ENCODE measurements around the gene LATS2. TPM values are rescaled to one million over a fixed set of nuclear protein-coding genes. Genes with fewer than 3 reads are reported as not detected.
"Not testable (repeated sequence)": the region's sequence is repeated elsewhere in the genome, so short reads cannot be mapped to it uniquely, and the experiment has no call there.

The LATS2 gene
- total RNA-seq, 1 donor from 2014 or later = 58.3 TPM

GRCh38 chr13:20969182-20969581 is 92.2 kb downstream of the LATS2 start:
- H3K36me3 Mint-ChIP-seq (ENCODE audit: unreplicated experiment) = peaks cover 18% of the 10 kb centered on the region
- DNase-seq (ENCODE audit: extremely low spot score, unreplicated experiment) = no peak
- H3K27ac Mint-ChIP-seq (ENCODE audit: unreplicated experiment) = no peak overlapping the region

GRCh38 chr13:20968745-20969144 is 92.6 kb downstream of the LATS2 start:
- peaks cover 13% of the 10 kb centered on the region for H3K36me3 Mint-ChIP-seq (ENCODE audit: unreplicated experiment)
- no peak overlapping the region for H3K4me3 Mint-ChIP-seq (ENCODE audit: unreplicated experiment)
- no peak for DNase-seq (ENCODE audit: extremely low spot score, unreplicated experiment)
- H3K27me3 Mint-ChIP-seq (ENCODE audit: unreplicated experiment) = no peaks in the 10 kb centered on the region
- no peak for TF ChIP-seq CTCF (IDR thresholded peaks at IDR 0.05)
- H3K9me3 Mint-ChIP-seq (ENCODE audit: unreplicated experiment) = peaks cover 11% of the 10 kb centered on the region
- H3K4me1 Mint-ChIP-seq (ENCODE audit: unreplicated experiment) = peaks cover 6% of the 10 kb centered on the region
- H3K27ac Mint-ChIP-seq (ENCODE audit: unreplicated experiment) = no peak overlapping the region

More at GRCh38 chr13:20969182-20969581, 92.2 kb downstream of the LATS2 start:
- H3K9me3 Mint-ChIP-seq (ENCODE audit: unreplicated experiment) = peaks cover 11% of the 10 kb centered on the region
- TF ChIP-seq CTCF (IDR thresholded peaks at IDR 0.05) = no peak
- no peak overlapping the region for H3K4me3 Mint-ChIP-seq (ENCODE audit: unreplicated experiment)
- peaks cover 6% of the 10 kb centered on the region for H3K4me1 Mint-ChIP-seq (ENCODE audit: unreplicated experiment)
- no peaks in the 10 kb centered on the region for H3K27me3 Mint-ChIP-seq (ENCODE audit: unreplicated experiment)

GRCh38 chr13:20967340-20967739 is 94.0 kb downstream of the LATS2 start:
- no peak for DNase-seq (ENCODE audit: extremely low spot score, unreplicated experiment)
- H3K27ac Mint-ChIP-seq (ENCODE audit: unreplicated experiment) = no peak overlapping the region
- H3K27me3 Mint-ChIP-seq (ENCODE audit: unreplicated experiment) = no peaks in the 10 kb centered on the region
- peaks cover 1% of the 10 kb centered on the region for H3K36me3 Mint-ChIP-seq (ENCODE audit: unreplicated experiment)
- peaks cover 11% of the 10 kb centered on the region for H3K9me3 Mint-ChIP-seq (ENCODE audit: unreplicated experiment)
- H3K4me3 Mint-ChIP-seq (ENCODE audit: unreplicated experiment) = no peak overlapping the region
- no peak for TF ChIP-seq CTCF (IDR thresholded peaks at IDR 0.05)
- peaks cover 6% of the 10 kb centered on the region for H3K4me1 Mint-ChIP-seq (ENCODE audit: unreplicated experiment)

- no peak overlapping the region for H3K27ac Mint-ChIP-seq (ENCODE audit: unreplicated experiment)
- peaks cover 13% of the 10 kb centered on the region for H3K27me3 Mint-ChIP-seq (ENCODE audit: unreplicated experiment)
- no peak for TF ChIP-seq CTCF (IDR thresholded peaks at IDR 0.05)
- DNase-seq (ENCODE audit: extremely low spot score, unreplicated experiment) = no peak
- H3K36me3 Mint-ChIP-seq (ENCODE audit: unreplicated experiment) = no peaks in the 10 kb centered on the region
- peaks cover 11% of the 10 kb centered on the region for H3K4me1 Mint-ChIP-seq (ENCODE audit: unreplicated experiment)
- H3K9me3 Mint-ChIP-seq (ENCODE audit: unreplicated experiment) = peaks cover 11% of the 10 kb centered on the region
- H3K4me3 Mint-ChIP-seq (ENCODE audit: unreplicated experiment) = no peak overlapping the region
These were observed 96.5 kb downstream of the LATS2 start for GRCh38 chr13:20964904-20965303.

GRCh38 chr13:20961663-20962062 is 99.7 kb downstream of the LATS2 start:
- H3K9me3 Mint-ChIP-seq (ENCODE audit: unreplicated experiment); H3K4me3 Mint-ChIP-seq (ENCODE audit: unreplicated experiment); H3K36me3 Mint-ChIP-seq (ENCODE audit: unreplicated experiment); H3K4me1 Mint-ChIP-seq (ENCODE audit: unreplicated experiment); DNase-seq (ENCODE audit: extremely low spot score, unreplicated experiment); H3K27ac Mint-ChIP-seq (ENCODE audit: unreplicated experiment): not testable (repeated sequence)
- H3K27me3 Mint-ChIP-seq (ENCODE audit: unreplicated experiment) = peaks cover 13% of the 10 kb centered on the region

Data from osteocyte (in vitro differentiated cells).